Astrocyte (in vitro differentiated cells and primary cell): ENCODE data around the gene UBR4. TPM values are rescaled to one million over a fixed set of nuclear protein-coding genes. Genes with fewer than 3 reads are reported as not detected.

ENCODE experiments used
- DNase-seq: peaks from one replicate; pipeline ENCODE4 v3.0.0-alpha.2; 2010; ENCODE audit warnings: low read depth
- FAIRE-seq: peaks from 2 replicates; lab custom pipeline; 2011; peaks lifted over from hg19 to GRCh38; lab: Jason Lieb, UNC
- H2AFZ ChIP-seq: 2 replicates; pipeline ENCODE4 v1.6.0; 2012; ENCODE audit warnings: low read depth, low read length, inconsistent platforms
- H3K27ac ChIP-seq: 2 replicates; pipeline ENCODE4 v1.5.1; 2011; ENCODE audit warnings: low read depth, low read length, inconsistent platforms
- H3K27me3 ChIP-seq: 2 replicates; pipeline ENCODE4 v1.6.0; 2011; ENCODE audit warnings: low read length, inconsistent platforms; ENCODE audit not compliant: insufficient read depth
- H3K36me3 ChIP-seq: 2 replicates; pipeline ENCODE4 v1.5.1; 2011; ENCODE audit warnings: low read length, inconsistent platforms; ENCODE audit not compliant: insufficient read depth
- H3K4me1 ChIP-seq: 2 replicates; pipeline ENCODE4 v1.5.1; 2011; ENCODE audit warnings: low read length, inconsistent platforms; ENCODE audit not compliant: insufficient read depth
- H3K4me2 ChIP-seq: 2 replicates; pipeline ENCODE4 v1.6.0; 2012; ENCODE audit warnings: low read length, inconsistent platforms
- H3K4me3 ChIP-seq: 2 replicates; pipeline ENCODE4 v1.5.1; 2011; ENCODE audit warnings: low read depth, mild to moderate bottlenecking, low read length, inconsistent platforms; ENCODE audit not compliant: insufficient read depth
- H3K79me2 ChIP-seq: 2 replicates; pipeline ENCODE4 v1.6.0; 2012; ENCODE audit warnings: mild to moderate bottlenecking, low read length, inconsistent platforms; ENCODE audit not compliant: insufficient read depth
- H3K9ac ChIP-seq: 2 replicates; pipeline ENCODE4 v1.6.0; 2012; ENCODE audit warnings: mild to moderate bottlenecking, low read length, inconsistent platforms
- H3K9me3 ChIP-seq: 2 replicates; pipeline ENCODE4 v1.5.1; 2012; ENCODE audit warnings: low read depth, mild to moderate bottlenecking, low read length, inconsistent platforms; ENCODE audit not compliant: insufficient read depth
- H4K20me1 ChIP-seq: 2 replicates; pipeline ENCODE4 v1.6.0; 2012; ENCODE audit warnings: low read length, inconsistent platforms; ENCODE audit not compliant: insufficient read depth
- H3K27ac Mint-ChIP-seq: one replicate; pipeline ENCODE4 v1.8.0; 2021; ENCODE audit warnings: mild to moderate bottlenecking, mixed read lengths; ENCODE audit not compliant: unreplicated experiment
- H3K27me3 Mint-ChIP-seq: one replicate; pipeline ENCODE4 v1.8.0; 2021; ENCODE audit warnings: low read depth, mixed read lengths; ENCODE audit not compliant: unreplicated experiment
- H3K36me3 Mint-ChIP-seq: one replicate; pipeline ENCODE4 v1.8.0; 2021; ENCODE audit warnings: low read depth, mixed read lengths; ENCODE audit not compliant: unreplicated experiment
- H3K4me1 Mint-ChIP-seq: one replicate; pipeline ENCODE4 v1.8.0; 2021; ENCODE audit warnings: low read depth, mixed read lengths; ENCODE audit not compliant: unreplicated experiment
- H3K4me3 Mint-ChIP-seq: one replicate; pipeline ENCODE4 v1.8.0; 2021; ENCODE audit warnings: mild to moderate bottlenecking, moderate library complexity, mixed read lengths; ENCODE audit not compliant: unreplicated experiment
- H3K9me3 Mint-ChIP-seq: one replicate; pipeline ENCODE4 v1.8.0; 2021; ENCODE audit warnings: mild to moderate bottlenecking, mixed read lengths; ENCODE audit not compliant: unreplicated experiment
- EZH2 ChIP-seq: IDR thresholded peaks from 2 replicates; pipeline ENCODE4 v1.6.1; 2012; ENCODE audit warnings: mild to moderate bottlenecking, low read length, inconsistent platforms; ENCODE audit not compliant: insufficient read depth
- total RNA-seq: library from RNA; stranded (reverse); gene quantifications from 2 replicates; pipeline ENCODE4 v1.2.1, GENCODE V29; 2021
- TF ChIP-seq, protein P1 (sequence below): IDR thresholded peaks from 2 replicates; pipeline ENCODE4 v1.5.1; 2011; ENCODE audit warnings: low read depth, mild to moderate bottlenecking, inconsistent platforms, low read length, moderate library complexity; ENCODE audit not compliant: insufficient read depth

Gene UBR4
- total RNA-seq, 1 donor from 2014 or later = 153 TPM

GRCh38 chr1:19149736-19150135, 60.3 kb downstream of the UBR4 start:
- H3K4me1 ChIP-seq = no peaks in the 10 kb centered on the region
- H4K20me1 ChIP-seq = peaks cover 54% of the 10 kb centered on the region
- H3K36me3 Mint-ChIP-seq = peaks cover 56% of the 10 kb centered on the region
- no peak for FAIRE-seq
- H2AFZ ChIP-seq = no peak overlapping the region
- H3K36me3 ChIP-seq = peaks cover 90% of the 10 kb centered on the region
- no peak overlapping the region for H3K27ac ChIP-seq
- TF ChIP-seq, protein P1, sequence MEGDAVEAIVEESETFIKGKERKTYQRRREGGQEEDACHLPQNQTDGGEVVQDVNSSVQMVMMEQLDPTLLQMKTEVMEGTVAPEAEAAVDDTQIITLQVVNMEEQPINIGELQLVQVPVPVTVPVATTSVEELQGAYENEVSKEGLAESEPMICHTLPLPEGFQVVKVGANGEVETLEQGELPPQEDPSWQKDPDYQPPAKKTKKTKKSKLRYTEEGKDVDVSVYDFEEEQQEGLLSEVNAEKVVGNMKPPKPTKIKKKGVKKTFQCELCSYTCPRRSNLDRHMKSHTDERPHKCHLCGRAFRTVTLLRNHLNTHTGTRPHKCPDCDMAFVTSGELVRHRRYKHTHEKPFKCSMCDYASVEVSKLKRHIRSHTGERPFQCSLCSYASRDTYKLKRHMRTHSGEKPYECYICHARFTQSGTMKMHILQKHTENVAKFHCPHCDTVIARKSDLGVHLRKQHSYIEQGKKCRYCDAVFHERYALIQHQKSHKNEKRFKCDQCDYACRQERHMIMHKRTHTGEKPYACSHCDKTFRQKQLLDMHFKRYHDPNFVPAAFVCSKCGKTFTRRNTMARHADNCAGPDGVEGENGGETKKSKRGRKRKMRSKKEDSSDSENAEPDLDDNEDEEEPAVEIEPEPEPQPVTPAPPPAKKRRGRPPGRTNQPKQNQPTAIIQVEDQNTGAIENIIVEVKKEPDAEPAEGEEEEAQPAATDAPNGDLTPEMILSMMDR = no peak
- no peak for TF ChIP-seq EZH2
- DNase-seq = no peak
- no peak overlapping the region for H3K4me2 ChIP-seq
- no peak overlapping the region for H3K4me3 ChIP-seq
- no peak overlapping the region for H3K9ac ChIP-seq
- H3K9me3 ChIP-seq = no peaks in the 10 kb centered on the region
- H3K9me3 Mint-ChIP-seq = no peaks in the 10 kb centered on the region
- H3K79me2 ChIP-seq = no peaks in the 10 kb centered on the region
- H3K4me3 Mint-ChIP-seq = no peak overlapping the region
- H3K27ac Mint-ChIP-seq = no peak overlapping the region
- no peaks in the 10 kb centered on the region for H3K27me3 ChIP-seq
- peaks cover 3% of the 10 kb centered on the region for H3K4me1 Mint-ChIP-seq
- no peaks in the 10 kb centered on the region for H3K27me3 Mint-ChIP-seq

- Histone ChIP-seq H2AFZ (no peak overlapping the region), H3K27me3 (no peaks in the 10 kb centered on the region), H3K4me3 (no peak overlapping the region), H3K4me2 (no peak overlapping the region), H3K79me2 (no peaks in the 10 kb centered on the region), H3K9me3 (no peaks in the 10 kb centered on the region), H4K20me1 (peaks cover 24% of the 10 kb centered on the region), H3K27ac (no peak overlapping the region), H3K36me3 (peaks cover 68% of the 10 kb centered on the region), H3K4me1 (no peaks in the 10 kb centered on the region), H3K9ac (no peak overlapping the region)
- Mint-ChIP-seq H3K4me3 (no peak overlapping the region), H3K27me3 (no peaks in the 10 kb centered on the region), H3K4me1 (no peaks in the 10 kb centered on the region), H3K9me3 (no peaks in the 10 kb centered on the region), H3K27ac (no peak overlapping the region), H3K36me3 (peaks cover 29% of the 10 kb centered on the region)
- no peak for FAIRE-seq
- TF ChIP-seq, protein P1 = no peak
- no peak for TF ChIP-seq EZH2
- DNase-seq = no peak
Observed at GRCh38 chr1:19140465-19140864, 69.6 kb downstream of the UBR4 start.

DNA sequence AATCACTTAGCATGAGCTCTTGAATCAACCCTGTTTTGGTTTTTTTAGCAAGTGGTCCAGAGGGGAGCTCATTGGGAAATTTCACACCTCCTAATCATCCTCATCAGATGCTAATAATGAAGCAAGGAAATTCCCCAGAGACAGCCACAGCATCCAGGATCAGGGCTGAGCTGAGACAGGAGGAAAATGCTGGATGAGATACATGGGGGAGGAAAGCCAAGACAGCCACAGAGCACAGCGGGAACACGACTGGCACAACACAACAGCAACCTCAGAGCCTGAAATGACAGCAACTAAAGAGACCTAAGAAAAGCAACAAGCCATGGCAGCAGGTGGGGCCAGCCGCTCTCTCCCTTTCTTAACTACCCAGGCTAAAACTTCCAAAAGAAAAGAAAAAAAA, 70.4 kb downstream of the UBR4 start:
- no peak for FAIRE-seq
- H3K36me3 Mint-ChIP-seq = peaks cover 26% of the 10 kb centered on the region
- peaks cover 20% of the 10 kb centered on the region for H4K20me1 ChIP-seq
- no peaks in the 10 kb centered on the region for H3K4me1 ChIP-seq
- no peak overlapping the region for H3K4me3 ChIP-seq
- no peak overlapping the region for H3K27ac Mint-ChIP-seq
- no peaks in the 10 kb centered on the region for H3K27me3 Mint-ChIP-seq
- H2AFZ ChIP-seq = no peak overlapping the region
- H3K9me3 Mint-ChIP-seq = no peaks in the 10 kb centered on the region
- no peak overlapping the region for H3K4me3 Mint-ChIP-seq
- no peaks in the 10 kb centered on the region for H3K27me3 ChIP-seq
- H3K4me2 ChIP-seq = no peak overlapping the region
- H3K36me3 ChIP-seq = peaks cover 63% of the 10 kb centered on the region
- no peak for TF ChIP-seq EZH2
- TF ChIP-seq, protein P1 = no peak
- no peaks in the 10 kb centered on the region for H3K9me3 ChIP-seq
- H3K27ac ChIP-seq = no peak overlapping the region
- no peak for DNase-seq
- H3K79me2 ChIP-seq = no peaks in the 10 kb centered on the region
- no peaks in the 10 kb centered on the region for H3K4me1 Mint-ChIP-seq
- no peak overlapping the region for H3K9ac ChIP-seq
